NOMO-1 treated with DMSO at 0.1 percent for 48 hours (cell line): Measurements from ENCODE around the gene ADCY5.

ENCODE experiments used
- DNase-seq: peaks from one replicate; lab custom pipeline; 2025; ENCODE audit not compliant: unreplicated experiment; lab: John Stamatoyannopoulos, UW

Gene ADCY5

DNA sequence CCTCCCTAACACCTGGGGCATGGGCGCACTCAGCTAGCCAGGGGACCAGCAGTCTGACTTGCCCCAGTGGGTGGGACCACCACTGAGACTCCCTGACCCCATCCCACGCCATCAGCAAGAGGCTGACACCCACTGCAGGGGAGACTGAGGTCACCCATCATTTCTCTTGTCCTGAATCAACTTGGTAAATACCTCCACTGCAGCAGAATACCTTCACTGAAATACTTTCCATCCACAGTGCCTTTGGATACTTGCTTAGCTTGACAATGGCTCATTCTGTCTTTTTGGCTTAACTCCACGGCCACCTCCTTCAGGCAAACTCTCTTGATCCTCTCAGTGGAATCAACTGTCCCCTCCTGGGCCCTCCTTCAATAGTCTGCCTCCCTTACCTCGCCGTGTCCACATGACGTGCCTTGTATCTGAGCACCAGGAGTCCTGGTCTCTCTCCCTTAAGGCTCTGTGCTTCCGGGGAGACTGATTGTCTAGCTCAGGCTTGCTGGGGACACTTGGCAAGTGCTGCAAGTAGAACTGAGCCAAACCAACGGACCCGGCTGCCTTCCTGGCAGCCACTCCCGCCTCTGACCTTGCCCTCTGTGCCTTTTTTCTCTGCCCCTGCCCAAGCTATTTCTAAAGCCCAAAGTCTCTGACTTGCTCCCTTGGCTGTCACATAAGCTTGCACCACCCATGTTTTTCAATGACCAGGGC, 119.1 kb downstream of the ADCY5 start:
- no peak for DNase-seq

DNA sequence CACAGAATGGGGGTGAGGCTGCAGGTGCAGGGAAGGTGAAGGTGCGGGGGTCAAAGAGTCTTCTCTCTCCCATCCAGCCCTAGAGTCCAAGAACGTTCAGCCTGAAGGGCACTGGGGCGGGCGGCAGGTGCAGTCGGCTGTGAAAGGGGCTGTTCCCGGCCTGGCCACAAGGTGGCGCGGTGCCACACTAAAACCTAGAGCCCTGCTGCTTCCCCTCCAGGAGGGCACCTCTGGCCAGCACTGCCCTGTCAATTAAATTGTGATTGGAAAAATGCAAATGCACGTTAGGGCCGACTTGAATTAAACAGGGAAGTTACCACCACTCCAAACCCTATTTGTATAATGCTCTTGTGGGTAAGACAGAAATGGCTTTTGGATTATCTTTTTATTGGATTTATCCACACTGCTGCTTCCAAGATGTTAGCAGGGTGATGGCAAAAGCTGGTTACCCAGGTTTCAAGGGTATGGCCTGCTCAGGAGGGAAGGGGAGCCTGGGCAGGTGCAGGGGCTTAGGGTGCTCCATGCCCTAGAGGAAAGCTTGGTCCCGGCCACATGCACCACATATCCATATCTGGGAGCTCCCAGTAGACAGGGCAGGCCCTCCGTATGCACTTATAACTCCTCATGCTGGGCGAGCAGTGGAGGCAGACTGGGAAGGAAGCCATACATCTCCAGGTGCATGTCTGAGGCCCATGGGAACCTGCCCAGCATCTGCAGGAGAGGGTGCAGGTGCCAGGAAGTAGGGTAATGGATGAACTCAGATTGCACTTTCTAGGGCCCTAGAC, 119.8 kb downstream of the ADCY5 start:
- peak; percentile 35 for DNase-seq

DNA sequence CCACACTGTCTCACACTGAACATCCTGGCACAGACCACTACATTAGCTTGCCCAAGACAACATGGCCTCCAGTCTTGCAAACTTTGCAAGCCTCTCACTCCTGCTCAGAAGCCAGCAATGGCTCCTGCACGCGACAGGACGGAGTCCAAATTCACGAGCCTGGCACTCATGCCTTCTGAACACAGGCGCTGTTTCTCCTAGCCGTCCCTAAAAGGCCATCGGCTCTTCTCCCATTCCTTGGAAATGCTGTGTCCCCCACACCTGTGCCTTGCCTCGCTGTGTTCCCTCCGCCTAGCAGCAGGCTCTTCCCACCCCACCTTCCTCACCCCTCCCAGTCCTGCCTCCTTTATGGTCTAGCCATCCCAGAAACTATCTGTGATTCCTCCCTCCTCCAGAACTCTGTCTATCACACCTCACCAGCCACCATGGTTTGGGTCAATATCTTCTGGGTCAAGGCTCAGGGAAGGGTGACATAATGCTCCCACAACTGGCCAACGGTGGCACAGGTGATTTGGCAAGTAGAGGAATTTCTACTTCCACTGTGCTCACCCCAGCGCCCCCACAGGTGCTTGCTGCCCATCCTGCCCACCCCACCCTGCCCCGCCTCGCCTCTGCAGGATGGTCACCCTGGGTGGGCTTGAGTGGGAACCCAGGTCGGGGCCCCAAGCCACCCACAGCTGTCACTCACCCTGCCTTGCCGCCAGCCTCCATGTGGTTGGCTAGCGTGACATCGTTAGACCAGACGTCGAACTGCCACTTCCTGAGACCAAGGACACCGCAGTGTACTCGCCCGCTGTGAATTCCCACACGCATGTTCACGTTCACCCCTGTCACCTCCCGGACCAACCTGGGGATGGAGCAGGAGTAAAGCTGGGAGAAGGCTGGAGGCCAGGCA, 120.7 kb downstream of the ADCY5 start:
- DNase-seq, result no peak

DNA sequence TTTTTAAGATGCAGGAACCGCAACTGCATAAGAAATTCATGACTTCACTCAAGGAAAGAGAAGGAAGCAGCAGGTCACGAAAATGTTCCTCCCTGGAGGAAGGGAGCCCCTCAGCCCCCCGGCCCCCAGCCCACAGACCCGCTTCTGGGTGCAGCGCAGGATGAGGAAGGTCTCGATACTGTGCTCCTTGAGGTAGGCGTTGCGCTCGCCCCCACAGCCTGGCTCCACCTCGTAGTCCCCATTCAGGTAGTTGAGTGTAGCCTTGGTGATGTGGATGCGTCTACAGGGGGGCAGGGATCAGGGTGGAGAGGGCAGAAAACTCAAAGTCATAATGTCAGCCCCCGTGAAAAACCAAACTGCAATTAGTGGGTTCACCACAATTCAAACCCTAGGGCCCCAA, 121.4 kb downstream of the ADCY5 start:
- no peak for DNase-seq

DNA sequence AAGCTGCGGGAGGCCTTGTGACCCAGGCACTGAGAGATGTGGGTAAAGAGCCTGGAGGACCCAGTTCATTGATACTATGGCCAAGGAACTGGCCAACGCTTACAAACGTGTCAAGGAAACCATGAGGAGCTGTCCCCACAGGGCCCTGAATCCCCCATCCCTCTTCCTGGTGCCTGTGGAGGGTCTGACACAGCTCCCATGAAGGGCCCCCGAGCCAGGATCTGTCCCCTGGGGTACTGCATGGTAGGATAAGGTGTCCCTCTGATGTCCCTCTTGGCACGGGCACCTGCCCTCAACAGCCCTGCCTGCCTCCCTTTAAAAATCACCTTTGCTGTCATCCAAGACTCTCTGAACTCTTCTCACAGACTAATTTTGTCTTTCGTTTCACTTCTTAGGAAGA, 122.4 kb downstream of the ADCY5 start:
- no peak for DNase-seq

DNA sequence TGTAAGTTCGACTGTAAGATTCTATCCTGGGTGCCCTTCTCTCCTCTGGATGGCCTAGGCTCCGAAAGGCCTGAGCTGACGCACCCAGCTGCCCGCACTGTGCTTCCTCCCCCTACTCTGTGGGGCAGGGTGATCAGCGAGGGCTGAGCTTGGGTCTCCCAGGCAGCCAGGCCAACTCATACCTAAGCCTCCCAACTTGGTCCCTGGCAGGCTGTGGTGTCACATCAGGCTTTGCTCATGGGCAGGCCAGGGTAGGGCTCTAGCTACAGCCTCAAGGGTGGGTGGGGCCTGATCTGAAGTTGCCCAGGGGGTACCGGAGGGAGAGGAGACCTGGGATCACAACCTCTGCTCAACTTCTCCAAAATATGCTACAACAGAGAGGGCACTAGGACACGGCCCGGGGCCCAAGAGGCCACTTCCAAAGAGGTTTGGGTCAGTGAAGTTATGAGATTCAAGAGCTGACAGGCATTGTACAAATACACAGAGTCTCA, 123.1 kb downstream of the ADCY5 start:
- DNase-seq, result no peak

DNA sequence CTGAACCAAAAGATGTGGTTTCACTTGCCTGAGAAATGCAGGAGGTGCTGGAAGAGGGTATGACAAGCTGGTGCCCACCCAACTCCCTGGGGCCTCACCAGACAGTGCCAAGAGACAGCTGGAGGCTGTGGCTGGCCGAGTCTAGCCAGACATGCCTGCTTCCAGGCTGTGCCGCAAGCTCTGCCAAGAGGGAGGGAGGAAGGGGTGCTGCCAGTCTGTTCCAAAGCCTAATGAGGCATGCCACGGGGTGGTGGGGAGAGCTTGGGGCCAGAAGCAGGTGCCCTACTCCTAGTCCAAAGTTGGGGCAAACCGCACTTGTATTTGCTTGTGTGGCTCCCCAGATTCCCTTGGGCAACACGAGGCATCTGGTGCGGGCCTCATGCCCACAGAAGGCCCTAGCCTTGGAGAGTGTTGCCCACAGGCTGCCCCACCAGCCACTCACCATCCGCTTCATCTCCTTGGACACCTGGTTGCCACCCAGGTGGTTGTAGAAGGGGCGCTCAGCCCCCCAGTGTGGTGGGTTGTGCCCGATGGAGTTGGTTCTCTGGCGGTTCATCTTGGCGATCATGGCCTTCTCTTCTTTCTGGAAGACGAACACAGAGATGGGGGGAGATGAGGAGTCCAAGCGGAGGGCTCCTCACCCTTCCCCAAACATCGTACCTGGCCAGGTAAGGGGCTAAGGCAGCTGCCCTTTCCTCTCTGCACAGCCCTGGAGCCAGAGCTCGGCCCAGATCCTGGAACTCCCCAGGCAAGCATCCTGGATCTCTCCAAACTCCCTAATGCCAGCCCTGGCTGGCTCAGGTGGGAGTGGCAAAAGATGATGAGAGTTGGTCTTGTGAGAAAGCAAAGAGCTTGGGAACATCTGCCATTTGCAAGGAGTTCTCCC, 123.8 kb downstream of the ADCY5 start:
- no peak for DNase-seq

DNA sequence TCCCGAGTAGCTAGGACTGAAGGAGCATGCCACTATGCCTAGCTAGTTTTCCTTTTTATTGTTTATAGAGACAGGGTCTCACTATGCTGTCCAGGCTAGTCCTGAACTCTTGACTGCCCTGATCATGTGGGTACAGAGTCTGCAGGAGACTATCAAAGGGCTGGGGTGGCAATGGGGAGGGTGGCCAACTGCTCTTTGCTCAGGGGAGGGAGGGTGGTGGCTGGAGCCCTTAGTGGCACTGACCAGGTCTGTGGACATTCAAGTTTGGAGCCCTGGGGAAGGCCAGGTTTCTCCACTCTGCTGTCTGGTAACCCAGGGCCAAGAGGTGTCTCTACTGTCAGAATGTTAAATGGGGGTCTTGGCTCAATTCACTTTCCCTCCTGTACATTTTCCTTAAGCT, 125.1 kb downstream of the ADCY5 start:
- no peak for DNase-seq

DNA sequence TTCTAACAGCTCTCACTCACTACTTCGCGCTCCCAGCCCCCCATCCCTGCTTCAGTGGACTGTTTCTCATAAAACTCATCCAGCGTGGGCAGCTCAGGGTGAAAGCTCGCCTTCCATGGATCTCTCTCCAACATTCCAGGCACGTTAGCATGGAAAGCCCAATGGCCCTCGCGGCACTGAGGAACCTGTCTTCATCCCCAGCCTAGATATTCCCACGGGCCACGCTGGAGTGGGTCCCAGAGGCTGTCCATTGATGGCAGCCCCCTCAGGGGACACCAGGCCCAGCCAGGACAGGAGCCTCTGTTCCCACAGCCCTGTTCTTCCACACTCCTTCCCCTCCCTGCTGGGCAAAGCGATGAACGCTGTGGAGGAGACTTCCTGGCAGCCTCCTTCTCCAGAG, 126.0 kb downstream of the ADCY5 start:
- no peak for DNase-seq

DNA sequence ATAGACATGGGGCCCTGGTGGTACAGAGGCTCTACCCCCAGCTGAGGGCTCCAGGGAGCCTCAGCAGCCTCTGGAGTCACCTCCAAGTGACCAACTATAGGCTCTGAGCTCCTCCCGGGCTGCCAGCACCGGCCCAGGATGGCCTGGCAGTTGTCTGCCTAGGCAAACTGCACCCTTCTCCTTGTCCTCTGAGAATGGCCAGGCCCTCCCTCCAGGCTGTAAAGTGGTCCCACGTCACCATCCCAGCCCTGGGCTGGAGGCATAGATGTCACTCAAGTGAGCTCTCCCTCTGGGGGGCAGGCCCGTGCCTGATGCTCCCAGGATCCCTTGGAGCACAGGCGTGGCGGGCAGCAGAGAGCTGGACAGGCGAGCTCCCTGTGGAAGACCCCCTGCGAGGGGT, 127.1 kb downstream of the ADCY5 start:
- DNase-seq, result no peak

DNA sequence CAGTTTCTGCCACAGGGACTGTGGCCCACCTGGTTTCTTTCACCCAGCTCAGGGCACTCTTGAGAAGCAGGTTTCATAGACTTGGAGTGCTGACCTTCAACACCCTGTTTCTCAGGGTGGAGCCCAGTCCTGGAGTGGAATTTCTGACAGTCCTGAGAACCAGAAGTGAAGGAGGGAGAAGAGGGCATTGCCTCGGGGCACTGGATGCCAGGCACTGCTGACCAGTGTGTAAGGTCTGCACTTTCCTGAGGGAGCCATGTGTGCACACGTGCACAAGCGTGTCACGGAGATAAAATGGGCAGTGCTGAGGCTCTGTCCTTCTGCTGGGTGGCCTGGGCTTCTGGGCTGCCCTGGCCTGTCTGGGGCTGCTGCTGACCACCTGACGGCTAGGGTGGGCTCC, 128.7 kb downstream of the ADCY5 start:
- no peak for DNase-seq

DNA sequence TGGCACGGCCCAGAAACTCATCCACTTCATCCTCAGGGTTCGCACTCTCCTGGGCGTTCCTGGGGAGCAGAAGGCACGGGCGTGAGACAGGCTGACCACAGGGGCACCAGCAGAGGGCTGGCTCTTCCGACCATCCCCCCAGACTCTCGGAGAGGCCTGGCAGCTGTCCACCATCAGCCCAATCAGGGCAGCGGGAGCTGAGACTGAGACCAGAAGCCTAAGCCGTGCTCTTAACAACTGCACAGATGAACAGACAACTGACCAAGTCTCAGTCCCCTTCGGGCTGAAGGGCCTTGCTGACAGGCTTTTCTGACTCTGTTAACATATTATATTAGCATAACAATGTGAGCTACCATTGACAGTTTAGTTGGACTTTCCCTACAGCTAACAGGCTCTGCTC, 129.1 kb downstream of the ADCY5 start:
- DNase-seq, result no peak

DNA sequence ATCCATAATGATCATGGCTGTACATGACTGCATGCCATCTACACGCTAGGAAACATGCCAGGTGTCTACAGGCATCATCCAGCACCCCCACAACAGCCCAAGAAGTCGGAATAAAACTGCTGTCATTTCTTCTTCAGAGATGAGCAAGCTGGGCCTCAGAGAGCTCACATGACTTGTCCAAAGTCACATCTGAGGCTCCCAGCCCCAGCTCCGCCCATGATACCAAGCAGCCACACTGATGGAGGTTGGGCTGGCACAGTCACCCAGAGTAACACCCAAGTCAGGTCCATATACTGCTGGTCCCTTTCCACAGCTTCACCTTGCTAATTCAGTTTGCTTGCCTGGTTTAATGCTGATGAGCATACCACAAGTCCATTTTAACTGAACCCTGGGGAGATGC, 130.5 kb downstream of the ADCY5 start:
- DNase-seq, result no peak

DNA sequence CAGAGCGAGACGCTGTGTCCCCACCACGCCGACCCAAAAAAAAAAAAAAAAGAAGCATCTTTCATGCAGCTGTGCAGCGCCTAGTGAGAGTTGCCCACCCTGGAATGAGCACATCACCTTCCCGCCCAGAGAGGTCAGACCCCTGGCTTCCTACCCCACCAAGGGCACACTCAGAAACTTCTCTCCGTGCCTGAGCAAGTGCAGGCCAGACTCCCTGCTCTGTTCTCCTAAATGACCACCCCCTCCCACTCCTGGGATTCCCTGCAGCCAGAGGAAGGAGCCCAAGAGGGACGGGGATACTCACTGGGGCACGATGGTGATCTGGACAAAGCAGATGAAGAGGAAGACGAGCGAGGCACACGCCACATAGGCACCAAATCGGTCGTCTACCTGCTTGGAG, 131.2 kb downstream of the ADCY5 start:
- no peak for DNase-seq

DNA sequence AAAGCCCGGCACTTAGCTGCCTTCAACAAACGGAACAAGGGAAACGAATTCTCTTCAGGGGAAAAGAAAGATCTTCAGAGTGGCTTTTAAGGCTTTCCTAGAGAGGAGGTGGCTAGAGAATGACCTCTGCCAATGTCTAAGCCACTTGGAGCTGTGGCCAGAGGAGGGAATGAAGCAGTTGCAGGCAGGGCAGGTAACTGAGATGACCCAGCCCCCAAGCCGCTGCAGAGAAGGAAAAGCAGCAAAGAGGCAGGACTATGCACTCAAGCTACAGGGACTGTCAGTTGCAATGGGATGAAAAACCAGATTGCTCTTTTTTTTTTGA, 133.7 kb downstream of the ADCY5 start:
- no peak for DNase-seq

DNA sequence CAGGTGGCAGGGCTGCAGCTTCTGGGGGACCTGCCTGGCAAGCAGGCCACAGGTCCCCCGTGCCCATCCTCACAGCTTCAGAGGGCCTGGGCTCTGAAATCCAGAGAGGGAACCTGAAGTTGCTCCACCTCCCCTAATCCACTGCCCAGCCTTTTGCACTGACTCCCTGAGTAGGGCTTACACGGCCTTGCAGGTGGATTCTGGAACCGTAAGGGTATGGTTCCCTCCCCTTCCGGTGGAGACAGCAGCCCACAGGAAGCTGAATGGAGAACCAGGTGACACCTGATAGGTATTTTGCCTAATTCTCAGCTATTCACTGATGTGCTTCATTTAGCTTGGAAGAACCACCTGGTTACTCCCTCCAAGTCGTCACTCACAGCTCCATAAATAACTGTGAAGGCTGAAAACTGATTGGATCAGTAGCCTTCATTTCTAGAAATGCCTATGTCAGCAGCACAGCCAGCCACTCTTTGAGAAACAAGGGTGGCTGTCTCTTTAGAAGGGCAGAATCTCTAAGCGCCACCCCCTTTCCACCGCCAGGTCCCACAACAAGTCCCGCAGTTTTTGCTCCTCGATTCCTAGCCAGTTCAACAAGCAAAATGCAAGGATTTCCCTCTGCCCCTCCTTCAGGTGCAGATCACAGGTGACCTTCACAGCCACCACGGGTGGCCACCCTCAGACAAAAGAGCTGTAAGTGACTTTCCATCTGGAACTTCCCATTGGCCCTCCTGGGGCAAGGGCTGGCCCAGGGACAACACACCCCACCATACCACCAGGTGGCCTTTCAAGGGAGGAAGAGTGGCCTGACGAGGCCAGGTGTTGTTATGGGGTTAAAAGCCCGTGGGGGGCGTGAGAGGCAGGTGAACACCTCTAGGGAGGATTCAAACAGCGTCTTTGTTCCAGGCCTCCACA, 134.3 kb downstream of the ADCY5 start:
- DNase-seq, result no peak

DNA sequence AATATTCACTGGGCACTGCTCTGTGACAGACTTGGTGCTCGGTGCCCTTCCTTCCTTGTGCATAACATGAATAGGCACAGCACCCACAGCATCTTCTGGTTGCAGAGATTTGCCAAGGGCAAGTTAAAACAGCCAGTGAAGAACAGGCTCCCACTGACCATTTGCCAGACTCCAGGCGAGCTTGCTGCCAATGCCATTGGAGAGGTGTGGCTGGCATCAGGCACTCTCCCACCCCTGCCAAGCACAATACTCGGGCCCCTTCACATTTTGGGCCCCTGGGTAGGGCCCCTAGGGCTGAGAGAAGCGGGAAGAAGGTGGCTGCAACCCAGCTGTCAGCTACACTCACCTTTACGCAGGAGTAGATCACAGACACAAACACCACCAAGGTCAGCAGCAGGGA, 135.0 kb downstream of the ADCY5 start:
- DNase-seq, result no peak

DNA sequence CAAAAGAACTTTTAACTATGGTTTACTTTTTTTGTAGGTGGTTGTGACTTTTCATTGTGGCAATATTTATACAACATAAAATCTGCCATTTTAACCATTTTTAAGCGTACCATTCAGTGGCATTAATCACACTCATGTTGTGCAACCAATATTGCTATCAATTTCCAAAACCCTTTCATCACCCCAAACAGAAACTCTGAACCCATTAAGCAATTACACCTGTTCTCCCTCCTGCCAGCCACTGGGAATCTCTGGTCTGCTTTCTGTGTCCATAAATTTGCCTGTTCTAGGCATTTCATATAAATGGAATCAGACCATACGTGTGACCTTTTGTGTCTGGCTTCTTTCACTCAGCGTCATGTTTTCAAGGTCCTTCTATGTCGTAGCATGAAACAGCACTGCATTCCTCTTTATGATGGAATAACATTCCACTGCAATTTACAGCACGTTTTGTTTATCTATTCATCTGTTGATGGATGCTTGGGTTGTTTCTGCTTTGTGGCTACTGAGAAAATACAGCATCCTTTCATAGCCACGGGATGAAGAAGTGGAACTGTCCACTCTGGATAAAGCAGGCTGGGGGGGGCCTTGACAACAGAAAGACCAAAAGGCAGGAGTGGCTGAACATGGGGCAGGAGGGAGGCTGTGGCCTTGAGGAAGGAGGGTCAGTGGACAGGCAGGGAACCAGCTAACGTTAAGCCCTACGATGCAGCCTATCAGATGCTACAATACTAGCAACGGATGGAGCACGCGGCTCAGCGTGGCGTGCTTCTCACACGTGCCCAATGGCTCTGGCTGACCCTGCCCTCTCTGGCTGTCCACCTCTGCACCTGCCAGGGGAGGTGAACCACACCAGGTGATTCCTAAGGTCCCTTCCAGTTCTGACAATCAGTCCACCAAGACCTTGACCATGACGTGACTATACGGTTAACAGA, 136.3 kb downstream of the ADCY5 start:
- DNase-seq, result no peak

DNA sequence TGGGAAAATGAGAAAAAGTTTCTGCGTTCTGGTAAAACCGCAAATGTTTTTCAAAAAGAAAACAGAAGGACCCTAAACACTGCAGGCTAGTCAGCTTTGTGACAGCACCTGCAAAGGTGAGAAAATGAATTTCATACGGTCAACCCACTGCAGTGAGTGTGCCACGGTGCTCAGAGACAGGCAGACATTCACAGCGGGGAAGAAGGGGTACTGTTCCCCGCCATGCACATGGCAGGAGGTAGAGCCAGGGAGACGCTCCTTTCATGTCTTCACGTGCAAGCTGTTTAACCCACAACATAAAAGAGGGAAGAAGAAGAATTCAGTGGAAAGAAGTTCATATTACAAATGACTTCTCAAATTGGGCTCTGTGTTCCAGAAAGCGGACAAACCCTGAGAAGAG, 137.7 kb downstream of the ADCY5 start:
- DNase-seq, result no peak
